H1 (cell line): Measurements from ENCODE around the gene FAM228B. TPM values are rescaled to one million over a fixed set of nuclear protein-coding genes. Genes with fewer than 3 reads are reported as not detected.

Experiments used
- ASH2L ChIP-seq: fragments of 200-600, 300-600 bp; sonication (generic); IDR thresholded peaks from one replicate; pipeline ENCODE4 v1.7.1; 2017; ENCODE audit warnings: low read length
- CBX5 ChIP-seq: fragments of 300-800, 300-1000 bp; sonication (generic); IDR thresholded peaks from 2 replicates; pipeline ENCODE4 v1.7.1; 2016; ENCODE audit warnings: antibody characterized with exemption, low read length, low read depth
- KDM1A ChIP-seq: fragments of 200-600, 300-600 bp; sonication (generic); IDR thresholded peaks from 2 replicates; pipeline ENCODE4 v1.7.1; 2016; ENCODE audit warnings: mild to moderate bottlenecking, low read length, borderline replicate concordance
- SIRT6 ChIP-seq: IDR thresholded peaks from one replicate; pipeline ENCODE4 v1.7.1; 2012; ENCODE audit warnings: low read length, inconsistent platforms
- polyA plus RNA-seq, 7 experiments: library from polyadenylated mRNA; depleted of rRNA in 3 of 7; stranded (reverse) in 5 of 7; unstranded in 2 of 7; fragments of >200 nt in 5 of 7; fragments of 200-250 nt in 2 of 7; gene quantifications; 1 replicate in 5 of 7; 2 replicates in 1 of 7; 4 replicates in 1 of 7; pipeline versions ENCODE4 v1.2.1 to v1.2.3, GENCODE V29; 2011 to 2013; ENCODE audit warnings: missing spikeins in 2 of 7, mixed read lengths in 2 of 7
- total RNA-seq: library from RNA; stranded (reverse); fragmentation: NEBNext Ultra II Directional; extraction: Animal tissue kit (Norgen Biotek cat#: 25700); gene quantifications from 2 replicates; pipeline ENCODE4 v1.2.1, GENCODE V29; 2021

FAM228B gene
- total and polyA plus RNA-seq, 2 of the 8 experiments (the other 6 are each of a cell fraction or from before 2014, with no cell fraction given) = 1.4 to 3.2 TPM

- TF ChIP-seq ASH2L (no peak), SIRT6 (no peak), KDM1A (no peak), CBX5 (no peak)
These were observed 45.8 kb downstream of the FAM228B start (continued) for GRCh38 chr2:24169023-24169422.
